Adipose tissue (tissue), 3 donors: ENCODE data around the gene ZNF544. TPM values are rescaled to one million over a fixed set of nuclear protein-coding genes. Genes with fewer than 3 reads are reported as not detected.
A peak's percentile ranks its signal among the peaks of the same experiment; 100 is the strongest.
"Not testable (repeated sequence)": the region's sequence is repeated elsewhere in the genome, so short reads cannot be mapped to it uniquely, and the experiment has no call there.

Experiments
- H3K27ac ChIP-seq: one replicate; pipeline ENCODE4 v1.5.1; 2013; ENCODE audit warnings: low read depth, low read length
- WGBS, 3 donors: extraction: QIAGEN DNeasy Blood & Tissue Kit; methylation state at CpG; one replicate each; pipeline ENCODE4 v1.1.7; 2013; 5-methylcytosine and 5-hydroxymethylcytosine counted together
- polyA plus RNA-seq, 3 donors: library from polyadenylated mRNA; stranded (reverse); fragments of 200-250 nt; gene quantifications; one replicate each; pipeline ENCODE4 v1.2.3, GENCODE V29; 2013
- donor health status: healthy with polysubstance abuse.
- donor health status: Bipolar disorder and iron deficiency.
- donor health status: healthy.

ZNF544 gene
- polyA plus RNA-seq, 3 donors = 10.1 to 10.6 (median 10.2) TPM

DNA sequence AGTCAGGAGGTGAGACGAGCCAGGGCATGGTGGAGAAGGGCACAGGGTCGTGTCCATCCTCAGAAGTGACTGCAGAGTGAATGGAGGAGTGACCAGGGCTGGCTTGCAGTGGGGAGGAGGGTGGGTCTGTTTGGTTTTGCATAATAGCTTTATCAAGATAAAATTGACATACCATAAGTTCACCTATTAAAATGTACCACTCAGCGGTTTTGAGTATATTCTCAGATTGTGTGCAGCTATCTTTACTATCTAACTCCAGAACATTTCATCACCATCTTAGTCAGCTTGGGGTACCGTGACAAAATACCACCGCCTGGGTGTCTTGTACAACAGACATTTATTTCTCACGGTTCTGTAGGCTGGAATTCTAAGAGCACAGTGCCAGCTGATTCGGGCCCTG lies 63.2 kb downstream of the ZNF544 start:
- WGBS, 3 donors = 96 to 98% (median 97%) methylated on average over 7 of the region's 7 CpGs
- no peak overlapping the region for H3K27ac ChIP-seq

DNA sequence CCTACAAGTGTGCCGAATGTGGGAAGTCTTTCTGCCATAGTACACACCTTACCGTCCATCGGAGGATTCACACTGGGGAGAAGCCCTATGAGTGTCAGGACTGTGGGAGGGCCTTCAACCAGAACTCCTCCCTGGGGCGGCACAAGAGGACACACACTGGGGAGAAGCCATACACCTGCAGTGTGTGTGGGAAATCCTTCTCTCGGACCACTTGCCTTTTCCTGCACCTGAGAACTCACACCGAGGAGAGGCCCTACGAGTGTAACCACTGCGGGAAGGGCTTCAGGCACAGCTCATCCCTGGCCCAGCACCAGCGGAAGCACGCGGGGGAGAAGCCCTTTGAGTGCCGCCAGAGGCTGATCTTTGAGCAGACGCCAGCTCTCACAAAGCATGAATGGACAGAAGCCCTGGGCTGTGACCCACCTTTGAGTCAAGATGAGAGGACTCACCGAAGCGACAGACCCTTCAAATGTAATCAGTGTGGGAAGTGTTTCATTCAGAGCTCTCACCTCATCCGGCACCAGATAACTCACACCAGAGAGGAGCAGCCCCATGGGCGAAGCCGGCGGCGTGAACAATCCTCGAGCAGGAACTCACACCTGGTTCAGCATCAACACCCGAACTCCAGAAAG lies 66.1 kb downstream of the ZNF544 start:
- WGBS, 3 donors = 97 to 99% (median 98%) methylated on average over 22 of the region's 22 CpGs
- no peak overlapping the region for H3K27ac ChIP-seq

- no peak overlapping the region for H3K27ac ChIP-seq
- WGBS, 3 donors = 82 to 93% (median 85%) methylated on average over 7 of the region's 7 CpGs
Measured at GRCh38 chr19:58296104-58296503, 67.4 kb downstream of the ZNF544 start.

DNA sequence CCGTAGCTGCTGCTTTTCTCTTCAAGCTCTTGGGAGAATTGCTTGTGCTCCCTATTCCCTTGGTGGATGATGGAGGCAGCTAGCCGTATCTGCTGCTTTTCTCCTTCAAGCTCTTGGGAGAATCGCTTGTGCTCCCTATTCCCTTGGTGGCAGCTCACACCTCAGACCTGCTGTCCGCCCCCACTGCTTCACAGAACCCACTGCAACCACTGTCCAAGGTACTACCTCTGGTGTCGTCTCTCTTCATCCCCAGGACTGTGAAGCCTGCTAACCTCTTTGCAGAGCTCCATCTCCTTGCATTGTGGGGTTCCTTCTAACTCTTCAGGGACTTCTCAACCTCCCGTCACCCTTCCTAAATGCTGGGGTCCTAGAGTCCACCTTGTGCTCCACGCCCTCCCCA lies 71.9 kb downstream of the ZNF544 start:
- H3K27ac ChIP-seq = no peak overlapping the region
- WGBS, 3 donors = 92 to 96% (median 95%) methylated on average over 7 of the region's 7 CpGs

DNA sequence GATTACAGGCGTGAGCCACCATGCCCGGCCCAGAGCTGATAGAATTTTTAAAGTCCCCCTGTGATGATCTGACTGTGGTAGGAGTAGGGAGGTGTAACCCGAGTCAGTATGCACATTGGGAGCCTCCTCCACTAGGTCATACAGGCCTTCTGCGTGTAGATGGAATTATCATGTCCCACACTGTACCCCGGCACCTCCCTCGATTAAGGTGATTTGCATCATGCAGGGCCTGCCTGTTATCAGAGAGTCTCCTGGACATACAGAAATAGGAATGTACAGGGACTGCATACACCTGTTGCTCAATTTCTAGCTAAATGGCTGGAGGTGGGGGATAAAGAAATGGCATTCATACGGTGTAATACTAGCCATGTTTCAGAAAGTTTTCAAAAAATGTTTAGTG lies 75.5 kb downstream of the ZNF544 start:
- no peak overlapping the region for H3K27ac ChIP-seq
- WGBS, 3 donors = 87 to 92% (median 90%) methylated on average over 7 of the region's 7 CpGs

DNA sequence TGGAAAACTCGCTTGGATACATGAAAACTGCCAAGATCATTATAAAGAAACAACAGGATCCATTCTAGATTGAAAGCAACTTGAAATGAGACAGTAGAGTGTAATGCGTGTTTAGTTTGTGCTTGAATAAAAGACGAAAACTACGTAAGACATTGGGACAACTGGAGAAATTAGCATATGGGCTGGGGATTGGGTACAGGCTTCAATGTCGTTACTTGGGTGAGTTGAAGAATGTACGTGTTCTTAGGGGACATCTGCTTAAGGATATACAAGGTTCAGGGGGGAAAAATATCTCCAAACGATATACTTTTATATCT lies 76.0 kb downstream of the ZNF544 start:
- H3K27ac ChIP-seq = no peak overlapping the region
- WGBS, 3 donors = 13 to 36% (median 16%) methylated on average over 7 of the region's 7 CpGs

DNA sequence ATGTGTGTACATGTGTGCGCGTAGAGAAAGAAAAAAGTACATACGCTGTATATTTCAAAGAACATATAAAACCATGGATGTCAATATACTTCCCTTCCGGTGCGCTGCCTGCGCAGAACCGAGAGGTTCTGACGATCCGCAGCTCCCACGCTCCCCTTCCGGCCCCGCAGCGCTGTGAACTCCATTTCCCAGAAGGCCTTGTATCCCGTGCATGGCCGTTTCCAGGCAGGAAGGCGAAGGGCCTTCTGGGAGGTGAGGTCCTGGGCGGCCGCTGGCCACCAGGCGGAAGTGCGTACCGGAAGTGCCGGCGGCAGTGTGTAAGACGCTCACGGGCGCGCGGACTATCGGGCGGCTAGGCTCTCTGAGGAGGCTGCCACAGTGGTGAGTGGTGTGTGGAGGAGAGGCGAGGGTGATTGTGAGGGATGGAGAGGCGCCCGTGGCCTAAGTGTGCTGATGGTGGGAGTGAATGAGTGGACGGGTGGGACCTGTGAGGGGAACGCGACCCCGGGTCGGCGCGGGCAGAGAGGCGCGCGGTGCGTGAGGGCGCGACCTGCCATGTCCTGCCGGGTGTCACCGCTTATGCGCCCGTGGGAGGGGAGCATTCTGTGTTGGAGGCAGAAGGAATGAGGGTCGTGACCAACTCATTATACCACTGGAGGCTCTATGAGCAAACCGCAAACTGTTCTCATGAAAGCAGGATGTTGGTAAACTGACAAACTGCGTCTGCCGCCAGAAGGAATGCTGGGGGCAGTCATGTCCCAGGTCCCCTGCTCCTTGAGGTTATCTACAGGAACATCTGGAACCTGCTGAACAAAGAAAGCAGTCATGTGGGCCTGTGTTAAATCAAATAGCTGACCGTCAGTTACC lies 76.6 kb downstream of the ZNF544 start, which contains the start of gene ERVK3-1:
Gene ERVK3-1, plus strand, starts transcription at position 313 of the 867 bp plus-strand sequence. CDS start 6,792 bp downstream, outside the sequence.
- WGBS, 3 donors = 0 to 1% (median 1%) methylated on average over 55 of the region's 55 CpGs
- peak within 1 kb of the TSS; percentile 30 for H3K27ac ChIP-seq

DNA sequence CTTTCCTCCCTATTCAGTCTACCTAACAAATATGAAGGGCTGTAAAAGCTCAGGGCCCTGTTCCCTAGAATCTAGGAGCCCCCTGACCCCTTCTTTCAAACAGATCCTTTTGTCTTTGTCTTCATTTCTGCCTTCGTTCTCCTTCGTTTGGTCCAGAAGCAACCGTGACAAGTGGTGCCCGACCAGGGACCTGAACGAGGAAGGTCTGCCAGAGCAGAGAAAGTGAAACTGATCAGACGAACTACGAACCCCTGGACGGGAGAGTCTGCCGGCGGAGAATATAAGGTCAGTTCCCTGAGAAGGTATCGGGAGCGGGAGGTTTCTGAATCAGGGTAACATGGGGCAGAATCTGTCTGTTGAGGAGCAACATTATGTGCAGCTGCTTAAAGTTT lies 77.2 kb downstream of the ZNF544 start:
- WGBS, 3 donors = 45 to 80% (median 69%) methylated on average over 12 of the region's 12 CpGs
- no peak overlapping the region for H3K27ac ChIP-seq

DNA sequence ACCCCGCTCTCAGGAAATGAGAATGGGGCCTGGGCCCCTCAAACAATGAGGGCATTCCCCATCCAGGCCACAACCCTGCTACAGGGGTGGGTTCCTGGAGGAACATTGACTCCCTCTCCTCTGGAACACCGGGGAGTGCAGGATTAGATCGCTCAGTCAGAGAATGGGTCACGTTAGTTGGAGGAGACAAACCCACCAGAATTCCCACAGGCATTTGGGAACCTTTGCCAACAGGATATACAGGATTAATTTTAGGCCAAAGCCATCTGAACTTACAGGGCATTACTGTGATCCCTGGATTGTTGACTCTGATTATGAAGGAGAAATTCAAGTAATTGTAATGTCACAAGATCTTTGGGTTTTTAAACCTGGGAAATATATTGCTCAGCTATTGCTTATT lies 79.0 kb downstream of the ZNF544 start:
- H3K27ac ChIP-seq = no peak overlapping the region
- 84 to 94% (median 87%) methylated on average over 4 of the region's 4 CpGs for WGBS, 3 donors

GRCh38 chr19:58310685-58311084 lies 82.0 kb downstream of the ZNF544 start:
- WGBS, 3 donors = 61 to 68% (median 64%) methylated on average over 13 of the region's 13 CpGs
- not testable (repeated sequence) for H3K27ac ChIP-seq

DNA sequence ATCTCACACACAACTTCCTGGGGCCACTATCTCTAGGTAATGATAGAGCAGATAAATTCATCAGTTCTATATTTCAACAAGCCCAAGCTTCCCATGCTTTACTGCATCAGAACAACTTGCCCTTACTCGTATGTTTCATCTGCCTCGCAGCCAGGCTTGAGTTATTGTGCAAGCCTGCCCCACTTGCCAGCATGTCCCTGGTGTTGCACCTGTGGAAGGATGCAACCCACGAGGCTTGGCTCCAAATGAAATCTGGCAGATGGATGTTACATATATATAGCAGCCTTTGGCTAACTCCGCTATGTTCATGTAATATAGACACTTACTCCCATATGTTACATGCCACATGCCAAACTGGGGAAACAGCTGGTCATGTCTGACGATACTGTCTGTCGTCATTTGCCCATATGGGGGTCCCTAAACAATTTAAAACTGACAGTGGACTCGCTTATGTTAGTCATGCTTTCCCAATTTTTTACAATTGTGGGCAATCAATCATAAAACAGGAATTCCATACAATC lies 82.7 kb downstream of the ZNF544 start:
- no peak overlapping the region for H3K27ac ChIP-seq
- 92 to 94% (median 93%) methylated on average over 7 of the region's 7 CpGs for WGBS, 3 donors

Other genes with a start within 250 kb of the ZNF544 start
- 1 to 10 TPM; 3.9 to 6.0 (median 4.8) TPM for gene ZNF606, start 226.1 kb upstream of the ZNF544 start, polyA plus RNA-seq
- gene ZSCAN1, start 194.9 kb upstream of the ZNF544 start, polyA plus RNA-seq = under 1 TPM in 2 of 3 donors, not detected in 1; 0.11 to 0.28 TPM
- gene ZNF135, start 169.6 kb upstream of the ZNF544 start, polyA plus RNA-seq = 1 to 10 TPM; 2.5 to 3.4 (median 3.1) TPM
- gene ZSCAN18, start 130.7 kb upstream of the ZNF544 start, polyA plus RNA-seq = 10 to 100 TPM; 25.7 to 32.7 (median 32.0) TPM
- 1 to 10 TPM; 2.3 to 5.8 (median 3.0) TPM for gene ZNF329, start 78.1 kb upstream of the ZNF544 start, polyA plus RNA-seq
- 10 to 100 TPM in 2 of 3 donors, 1 to 10 TPM in 1; 9.5 to 12.4 (median 11.0) TPM for gene ZNF274, start 45.9 kb upstream of the ZNF544 start, polyA plus RNA-seq
- gene ZNF8, start 50.0 kb downstream of the ZNF544 start, polyA plus RNA-seq = 1 to 10 TPM in 1 of 3 donors, under 1 TPM in 2; 0.68 to 1.1 (median 0.90) TPM
- gene ERVK3-1, start 76.5 kb downstream of the ZNF544 start, polyA plus RNA-seq = 10 to 100 TPM; 19.6 to 39.2 (median 25.0) TPM
- 1 to 10 TPM in 1 of 3 donors, under 1 TPM in 2; 0.67 to 1.1 (median 0.80) TPM for gene ZSCAN22, start 98.1 kb downstream of the ZNF544 start, polyA plus RNA-seq
- 10 to 100 TPM; 12.8 to 38.3 (median 14.1) TPM for gene A1BG, start 124.6 kb downstream of the ZNF544 start, polyA plus RNA-seq
- 1 to 10 TPM in 1 of 3 donors, under 1 TPM in 2; 0.22 to 1.3 (median 0.51) TPM for gene ZNF497, start 133.8 kb downstream of the ZNF544 start, polyA plus RNA-seq
- gene ZNF837, start 152.1 kb downstream of the ZNF544 start, polyA plus RNA-seq = 1 to 10 TPM in 2 of 3 donors, under 1 TPM in 1; 0.56 to 1.6 (median 1.0) TPM
- gene RPS5, start 158.4 kb downstream of the ZNF544 start, polyA plus RNA-seq = 1,000 to 10,000 TPM; 1,642 to 2,053 (median 1,868) TPM
- gene RNF225, start 166.7 kb downstream of the ZNF544 start, polyA plus RNA-seq = not detected
- 10 to 100 TPM in 1 of 3 donors, 1 to 10 TPM in 2; 3.1 to 10.6 (median 5.5) TPM for gene ZNF584, start 179.7 kb downstream of the ZNF544 start, polyA plus RNA-seq
- 1 to 10 TPM in 1 of 3 donors, under 1 TPM in 2; 0.45 to 1.0 (median 0.89) TPM for gene ZNF132, start 211.2 kb downstream of the ZNF544 start, polyA plus RNA-seq
- gene ZNF324B, start 222.7 kb downstream of the ZNF544 start, polyA plus RNA-seq = 1 to 10 TPM; 1.8 to 2.9 (median 2.0) TPM
- gene ZNF324, start 238.2 kb downstream of the ZNF544 start, polyA plus RNA-seq = 1 to 10 TPM; 4.0 to 6.0 (median 4.3) TPM
- gene ZNF446, start 247.4 kb downstream of the ZNF544 start, polyA plus RNA-seq = 1 to 10 TPM; 7.3 to 8.8 (median 7.8) TPM